NOMO-1 (cell line): ENCODE measurements around the gene PEX7.
"Not testable (repeated sequence)": the region's sequence is repeated elsewhere in the genome, so short reads cannot be mapped to it uniquely, and the experiment has no call there.

ENCODE experiments used
- DNase-seq, 2 experiments: peaks; one replicate each; lab custom pipeline; 2025; ENCODE audit not compliant: unreplicated experiment in 2 of 2; lab: John Stamatoyannopoulos, UW

Gene PEX7

DNA sequence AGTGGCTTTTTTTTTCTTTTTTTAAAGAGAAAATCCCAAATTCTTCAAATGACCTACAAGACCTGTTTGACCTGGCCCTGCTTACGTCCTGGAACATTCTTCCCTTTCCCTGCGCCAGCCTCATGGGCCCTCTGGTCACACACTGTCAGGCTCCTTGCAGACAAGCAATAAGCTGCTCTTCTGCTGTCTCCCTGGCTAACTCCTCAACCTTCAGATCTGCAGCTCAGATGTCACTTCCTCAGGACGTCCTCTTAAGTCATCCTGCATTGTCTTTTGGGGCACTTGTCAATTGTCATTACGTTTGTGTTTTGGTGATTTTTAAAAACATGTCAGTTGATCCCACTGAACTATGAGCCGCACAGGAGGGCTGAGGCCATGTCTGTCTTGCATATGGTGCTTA is 70.8 kb downstream of the PEX7 start:
- DNase-seq: no peak

DNA sequence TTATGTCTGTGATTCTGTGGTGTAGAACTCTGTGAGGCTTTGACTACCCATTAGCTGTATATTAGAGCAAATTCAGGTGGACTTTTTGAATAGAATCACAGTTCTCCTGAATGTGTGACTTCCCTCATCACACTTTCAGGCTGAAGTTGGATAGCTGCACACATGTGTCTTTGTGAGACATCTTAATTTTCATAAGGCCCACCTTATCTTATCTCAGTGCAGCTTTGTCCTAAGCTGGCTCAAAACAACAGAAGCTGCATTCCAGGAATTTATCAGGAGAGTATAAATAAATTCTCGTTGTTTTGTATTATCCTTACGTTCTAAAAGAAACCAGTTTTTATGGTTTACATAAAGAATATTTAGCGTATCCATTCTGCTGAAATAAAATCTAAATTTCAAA is 73.5 kb downstream of the PEX7 start:
- DNase-seq: no peak

DNA sequence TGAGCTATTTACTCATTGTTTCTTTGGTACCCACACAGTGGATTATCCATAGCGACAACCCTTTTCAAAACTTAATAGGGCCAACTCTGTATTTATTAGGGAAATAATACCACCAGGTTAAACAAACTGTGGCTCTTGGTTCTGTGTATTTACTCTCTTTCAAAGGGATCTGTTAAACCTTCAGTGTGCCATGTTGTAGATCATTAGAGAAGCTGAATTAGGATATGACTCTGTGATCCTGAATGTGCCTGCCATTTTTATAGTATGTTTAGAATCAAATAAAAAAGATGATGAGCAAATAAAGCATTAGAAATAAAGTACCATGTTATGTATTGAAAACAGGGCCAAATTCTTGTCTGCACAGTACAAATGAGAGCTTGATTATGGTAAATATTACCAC is 74.7 kb downstream of the PEX7 start:
- no peak for DNase-seq

DNA sequence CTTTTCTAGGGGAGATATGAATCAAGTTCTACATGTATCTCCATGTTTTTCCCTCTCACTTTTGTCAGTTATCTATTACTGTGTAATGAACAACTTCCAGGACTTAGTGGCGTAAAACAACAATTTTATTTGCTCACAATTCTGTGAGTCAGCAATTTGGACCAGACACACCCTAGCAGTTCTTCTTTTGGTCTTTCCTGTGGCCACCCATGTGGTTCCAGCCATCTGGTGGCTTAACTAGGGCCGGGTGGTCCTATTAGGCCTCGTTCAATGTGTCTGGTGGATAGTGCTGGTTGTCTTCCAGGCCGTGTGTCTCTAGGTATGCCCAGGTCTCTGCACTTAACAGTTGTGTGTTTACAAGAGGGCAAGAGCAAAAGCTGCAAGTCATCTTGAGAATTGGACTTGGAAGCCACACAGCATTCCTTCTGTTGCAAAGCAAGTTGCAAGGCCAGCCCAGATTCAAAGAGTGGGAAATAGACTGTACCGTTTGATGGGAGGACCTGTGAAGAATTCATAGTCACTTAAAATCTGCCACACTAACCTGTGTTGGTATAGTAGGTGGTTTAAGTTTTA is 78.9 kb downstream of the PEX7 start:
- DNase-seq: no peak

DNA sequence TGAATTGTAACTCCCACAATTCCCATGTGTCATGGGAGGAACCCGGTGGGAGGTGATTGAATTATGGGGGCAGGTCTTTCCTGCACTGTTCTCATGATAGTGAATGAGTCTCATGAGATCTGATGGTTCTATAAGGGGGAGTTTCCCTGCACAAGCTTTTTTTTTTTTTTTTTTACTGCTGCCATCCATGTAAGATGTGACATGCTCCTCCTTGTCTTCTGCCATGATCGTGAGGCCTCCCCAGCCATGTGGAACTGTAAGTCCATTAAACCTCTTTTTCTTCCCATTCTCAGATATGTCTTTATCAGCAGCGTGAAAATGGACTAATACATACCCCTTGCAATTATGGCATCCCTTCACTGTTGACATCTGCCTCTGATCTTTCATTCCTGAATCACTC is 82.1 kb downstream of the PEX7 start:
- DNase-seq: not testable (repeated sequence)

DNA sequence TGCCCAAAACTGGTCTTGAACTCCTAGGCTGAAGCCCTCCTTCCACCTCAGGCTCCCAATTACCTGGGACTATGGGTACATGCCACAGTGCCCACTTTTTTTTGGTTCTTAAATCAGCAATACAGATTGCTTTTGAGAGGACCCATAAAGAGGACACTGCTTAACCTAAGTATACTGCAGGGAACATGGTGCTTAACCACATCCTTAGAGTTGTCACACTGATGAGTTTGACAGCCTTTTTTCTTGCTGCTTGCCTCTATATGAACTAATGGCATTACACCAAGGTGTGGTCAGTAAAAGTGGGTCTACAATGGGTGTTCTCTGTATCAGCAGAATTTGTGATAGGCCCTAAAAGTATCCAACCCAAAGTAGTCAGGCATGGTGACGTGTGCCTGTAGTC is 92.6 kb downstream of the PEX7 start:
- DNase-seq: no peak

DNA sequence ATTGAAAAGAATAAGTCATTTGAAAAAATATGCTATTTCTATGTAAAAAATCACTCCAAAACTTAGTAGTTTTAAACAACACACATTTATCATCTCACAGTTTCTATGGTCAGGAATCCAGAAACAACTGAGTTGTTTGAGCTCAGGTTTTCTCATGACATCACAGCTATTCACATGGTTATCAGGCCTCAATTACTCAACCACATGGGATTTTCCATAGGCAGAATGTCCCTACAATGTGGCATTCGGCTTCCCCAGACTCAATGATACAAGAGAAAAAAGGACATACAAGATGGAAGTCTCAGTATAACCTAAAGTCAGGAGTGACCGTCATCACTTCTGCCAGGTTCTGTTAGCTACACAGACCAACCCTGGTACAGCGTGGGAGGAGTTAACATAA is 96.3 kb downstream of the PEX7 start:
- no peak for DNase-seq

DNA sequence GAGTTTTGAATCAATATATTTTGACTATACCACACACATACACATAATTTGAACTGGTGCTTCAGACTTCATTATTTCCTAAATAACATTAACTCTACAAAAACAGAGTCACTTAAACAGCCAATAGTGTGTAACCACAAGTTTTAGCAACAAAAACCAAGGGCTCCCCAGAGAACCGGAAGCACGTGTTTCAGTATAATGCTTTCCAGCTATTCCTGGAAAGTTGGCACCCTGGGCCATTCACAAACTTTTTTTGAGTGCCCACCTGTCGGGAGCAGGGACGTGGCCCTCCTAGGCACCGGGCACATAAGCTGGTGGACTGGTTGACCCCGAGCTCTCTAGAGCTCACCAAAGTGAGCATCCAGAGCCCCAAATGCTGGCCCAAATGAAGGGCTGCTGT is 97.8 kb downstream of the PEX7 start:
- peak in 1 of 2 experiments; percentile 24 for DNase-seq

DNA sequence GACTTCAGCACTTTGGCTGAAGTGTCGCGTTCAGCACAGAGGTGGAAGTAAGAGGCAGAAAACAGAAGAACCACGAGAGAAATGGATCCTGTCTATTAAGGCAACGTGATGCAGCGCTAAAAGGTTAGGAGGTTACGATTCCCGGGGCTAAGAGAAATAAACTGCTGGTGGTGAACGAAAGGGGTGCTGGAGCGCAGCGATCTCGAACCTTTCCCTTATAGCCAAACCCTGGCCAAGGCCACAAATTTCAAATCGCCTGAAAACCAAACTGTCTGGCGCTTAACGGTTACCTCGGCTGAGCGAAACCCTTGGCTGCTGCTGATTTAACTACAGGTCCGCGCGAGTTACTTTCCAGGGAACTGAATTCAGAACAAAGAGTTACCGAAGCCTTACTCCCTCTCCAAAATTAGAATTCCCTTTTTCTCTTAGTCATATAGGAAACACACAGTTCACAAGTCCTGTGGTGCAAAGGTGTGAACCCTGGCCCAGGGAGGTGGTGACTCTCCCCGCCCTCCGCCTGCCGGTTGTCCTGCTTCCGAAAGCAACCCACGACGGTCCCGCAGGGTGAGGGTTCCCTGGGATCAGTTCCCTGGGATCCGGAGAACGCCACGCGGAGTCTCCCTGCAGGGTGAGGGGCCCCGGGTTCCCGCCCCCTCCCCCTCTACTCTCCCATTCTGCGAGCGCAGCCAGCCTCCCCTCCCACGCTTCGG is 98.4 kb downstream of the PEX7 start:
- peak in 1 of 2 experiments; percentile 48 for DNase-seq

DNA sequence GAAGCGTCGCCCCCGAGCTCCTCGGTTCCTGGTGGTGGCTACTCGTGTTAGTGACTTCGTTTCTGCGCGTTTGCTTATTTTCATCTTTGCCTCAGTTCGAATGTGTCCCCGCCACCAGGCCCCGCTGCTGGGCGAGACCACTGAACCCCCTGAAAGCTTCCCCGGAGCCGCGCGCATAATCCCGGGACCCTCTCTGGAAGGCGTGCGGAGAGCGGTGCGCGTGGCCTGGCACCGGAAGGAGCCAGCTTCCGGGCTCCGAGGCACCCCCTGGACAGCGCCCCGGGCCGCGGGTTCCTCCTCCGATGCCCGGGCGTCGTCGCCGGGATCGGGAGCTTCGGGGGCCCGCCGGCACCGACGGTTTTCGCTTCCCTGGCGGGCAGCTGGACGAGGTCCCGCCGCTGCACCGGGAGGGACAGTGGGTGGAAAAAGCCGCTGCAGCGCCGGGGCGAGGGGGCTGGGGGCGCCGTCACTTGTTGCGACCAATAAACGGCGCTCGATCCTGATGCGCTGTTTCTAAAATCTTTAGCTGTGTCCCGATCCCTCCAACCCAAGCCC is 99.1 kb downstream of the PEX7 start:
- no peak for DNase-seq

DNA sequence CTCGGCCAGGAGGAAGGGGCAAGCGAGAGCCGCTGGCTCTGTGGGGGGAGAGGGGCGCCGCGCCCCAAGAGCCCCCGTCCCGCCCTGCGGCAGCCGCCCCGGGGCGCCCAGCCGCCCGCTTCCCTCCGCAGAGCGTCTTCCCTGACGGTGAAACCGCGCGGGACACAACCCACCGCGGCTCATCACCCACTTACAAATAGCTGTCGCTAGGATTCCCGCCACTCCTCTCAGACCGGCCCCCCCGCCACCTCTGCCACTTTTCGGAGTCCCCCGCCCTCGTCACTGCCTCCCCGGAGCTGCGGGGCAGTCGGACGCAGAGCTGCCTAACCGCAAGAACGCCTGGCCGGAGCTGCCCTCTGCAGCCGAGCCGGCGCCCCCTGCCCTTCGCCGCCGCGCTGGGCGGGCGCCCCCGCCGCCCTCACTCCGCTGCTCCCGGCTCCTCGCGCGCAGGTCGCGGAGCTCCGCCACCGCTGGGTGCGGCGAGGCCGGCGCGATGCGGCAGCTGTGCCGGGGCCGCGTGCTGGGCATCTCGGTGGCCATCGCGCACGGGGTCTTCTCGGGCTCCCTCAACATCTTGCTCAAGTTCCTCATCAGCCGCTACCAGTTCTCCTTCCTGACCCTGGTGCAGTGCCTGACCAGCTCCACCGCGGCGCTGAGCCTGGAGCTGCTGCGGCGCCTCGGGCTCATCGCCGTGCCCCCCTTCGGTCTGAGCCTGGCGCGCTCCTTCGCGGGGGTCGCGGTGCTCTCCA is 99.7 kb downstream of the PEX7 start, which contains the start of gene SLC35D3:
Gene SLC35D3, plus strand, starts transcription at position 366 of the 749 bp plus-strand sequence. Its CDS starts 128 bp downstream, at position 494.
- peak in 1 of 2 experiments; percentile 18 for DNase-seq

DNA sequence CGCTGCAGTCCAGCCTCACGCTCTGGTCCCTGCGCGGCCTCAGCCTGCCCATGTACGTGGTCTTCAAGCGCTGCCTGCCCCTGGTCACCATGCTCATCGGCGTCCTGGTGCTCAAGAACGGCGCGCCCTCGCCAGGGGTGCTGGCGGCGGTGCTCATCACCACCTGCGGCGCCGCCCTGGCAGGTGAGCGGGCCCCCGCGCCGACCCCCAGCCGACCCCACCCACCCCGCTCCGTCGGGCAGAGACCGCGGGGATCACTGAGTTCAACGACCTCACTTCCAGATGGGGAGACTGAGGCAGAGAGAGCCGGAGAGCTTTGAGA is 100.3 kb downstream of the PEX7 start:
- DNase-seq: no peak

DNA sequence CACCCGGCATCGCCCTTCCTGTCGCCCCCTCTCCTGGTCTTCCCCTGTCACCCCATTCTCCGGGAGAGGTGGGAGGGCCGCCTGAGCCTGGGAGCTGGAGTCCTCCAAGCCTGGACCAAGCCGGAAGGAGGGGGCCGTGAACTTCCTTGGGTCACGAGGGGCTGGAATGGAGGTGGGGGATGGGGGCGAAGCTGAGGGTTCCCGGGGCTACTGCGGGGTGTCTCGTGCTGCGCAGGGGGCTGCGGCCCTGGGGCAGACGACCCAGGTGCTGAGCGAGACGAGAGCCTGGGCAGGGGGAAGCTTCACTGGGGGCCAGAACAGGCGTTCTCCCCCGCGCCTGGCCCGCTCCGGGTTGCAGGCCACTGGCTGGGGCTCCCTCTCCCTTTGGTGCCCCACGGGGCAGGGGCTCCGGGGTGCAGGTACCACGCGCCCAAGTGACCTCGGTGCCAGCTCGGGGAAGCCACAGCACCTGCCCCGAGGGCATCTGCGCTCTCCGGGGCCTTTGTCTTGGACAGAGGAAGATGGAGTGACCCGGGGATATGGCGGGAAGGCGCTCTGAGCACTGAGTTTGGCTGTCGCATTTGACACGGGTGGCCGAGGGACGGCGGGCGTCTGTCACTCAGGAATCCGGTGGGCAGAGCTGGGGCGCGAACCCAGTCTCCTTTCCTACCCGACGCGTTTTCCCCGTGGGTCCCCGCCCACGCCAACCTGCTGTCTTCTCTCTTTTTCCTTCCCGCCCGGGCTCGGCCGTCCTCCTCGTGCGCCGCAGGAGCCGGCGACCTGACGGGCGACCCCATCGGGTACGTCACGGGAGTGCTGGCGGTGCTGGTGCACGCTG is 100.9 kb downstream of the PEX7 start:
- no peak for DNase-seq

DNA sequence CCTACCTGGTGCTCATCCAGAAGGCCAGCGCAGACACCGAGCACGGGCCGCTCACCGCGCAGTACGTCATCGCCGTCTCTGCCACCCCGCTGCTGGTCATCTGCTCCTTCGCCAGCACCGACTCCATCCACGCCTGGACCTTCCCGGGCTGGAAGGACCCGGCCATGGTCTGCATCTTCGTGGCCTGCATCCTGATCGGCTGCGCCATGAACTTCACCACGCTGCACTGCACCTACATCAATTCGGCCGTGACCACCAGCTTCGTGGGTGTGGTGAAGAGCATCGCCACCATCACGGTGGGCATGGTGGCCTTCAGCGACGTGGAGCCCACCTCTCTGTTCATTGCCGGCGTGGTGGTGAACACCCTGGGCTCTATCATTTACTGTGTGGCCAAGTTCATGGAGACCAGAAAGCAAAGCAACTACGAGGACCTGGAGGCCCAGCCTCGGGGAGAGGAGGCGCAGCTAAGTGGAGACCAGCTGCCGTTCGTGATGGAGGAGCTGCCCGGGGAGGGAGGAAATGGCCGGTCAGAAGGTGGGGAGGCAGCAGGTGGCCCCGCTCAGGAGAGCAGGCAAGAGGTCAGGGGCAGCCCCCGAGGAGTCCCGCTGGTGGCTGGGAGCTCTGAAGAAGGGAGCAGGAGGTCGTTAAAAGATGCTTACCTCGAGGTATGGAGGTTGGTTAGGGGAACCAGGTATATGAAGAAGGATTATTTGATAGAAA is 101.7 kb downstream of the PEX7 start:
- no peak for DNase-seq

DNA sequence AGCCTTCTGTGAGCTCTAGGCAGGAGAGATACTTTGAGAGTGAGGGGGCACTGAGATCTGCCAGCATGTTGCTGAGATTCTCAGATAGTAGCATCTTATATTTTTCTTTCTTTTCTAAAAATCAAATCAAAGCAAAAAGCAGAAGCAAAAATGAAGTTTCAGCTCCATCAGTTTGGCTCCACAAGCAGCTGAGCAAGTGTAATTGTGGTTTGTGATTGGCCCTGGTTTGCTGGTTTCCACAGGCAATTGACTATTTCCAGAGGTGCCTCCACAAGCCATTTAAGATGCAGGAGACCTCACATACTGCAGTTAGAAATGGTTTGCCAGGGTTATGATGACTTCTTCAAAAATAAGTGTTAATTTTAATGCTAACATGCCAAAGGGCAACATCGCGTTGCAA is 104.0 kb downstream of the PEX7 start:
- DNase-seq: no peak

DNA sequence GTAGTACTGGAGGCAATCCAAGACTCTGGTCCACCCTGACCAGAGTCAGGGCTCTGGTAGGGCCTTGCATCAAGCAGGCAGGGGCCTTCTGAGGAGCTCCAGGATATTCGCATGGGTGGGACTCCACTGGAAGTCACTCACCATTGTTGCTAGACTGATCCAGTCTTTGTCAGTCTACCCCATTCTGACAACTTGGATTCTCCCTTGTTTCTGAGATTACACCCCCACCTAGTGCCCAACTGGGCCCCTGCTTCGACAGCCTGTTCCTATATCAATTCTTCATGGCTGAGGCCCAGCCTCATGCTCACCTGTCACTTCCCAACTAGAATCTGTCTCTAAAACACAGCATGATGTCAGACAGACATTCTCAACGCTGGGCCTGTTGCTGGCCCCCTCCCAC is 104.9 kb downstream of the PEX7 start:
- DNase-seq: no peak

DNA sequence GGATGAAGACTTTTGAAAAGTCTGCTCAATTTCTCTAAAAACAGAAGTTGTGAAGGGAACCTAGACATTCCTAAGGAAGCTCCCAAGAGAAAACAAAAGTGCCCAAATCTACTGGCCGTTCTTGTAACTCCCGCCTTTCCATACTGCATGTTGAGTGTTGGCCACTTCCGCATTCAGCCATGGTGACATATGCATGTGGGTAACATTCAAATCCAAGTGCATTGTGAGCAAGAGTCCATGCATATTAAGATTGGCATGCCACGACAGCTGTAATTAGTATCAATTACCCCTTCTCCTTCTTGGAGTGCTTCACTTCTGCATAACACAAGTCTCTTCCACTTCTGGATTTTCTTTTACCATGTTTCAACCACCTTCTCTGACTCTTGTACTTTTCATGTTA is 108.1 kb downstream of the PEX7 start:
- no peak for DNase-seq

DNA sequence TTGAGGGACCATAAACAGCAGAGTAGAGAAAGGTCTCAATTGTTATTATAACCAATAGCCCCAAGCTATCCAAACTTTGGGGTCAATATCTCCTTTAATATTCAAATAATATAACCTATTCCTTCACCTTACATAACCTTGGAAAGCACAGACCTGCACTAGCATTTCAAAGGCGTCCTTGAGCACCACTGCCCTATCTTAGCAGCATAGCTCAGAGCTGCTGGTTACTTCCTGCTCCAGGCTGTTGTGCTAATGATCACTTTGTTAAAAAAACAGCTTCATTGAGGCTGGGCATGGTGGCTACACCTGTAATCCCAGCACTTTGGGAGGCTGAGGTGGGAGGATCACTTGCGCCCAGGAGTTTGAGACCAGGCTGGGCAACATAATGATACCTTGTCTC is 110.2 kb downstream of the PEX7 start:
- no peak for DNase-seq

DNA sequence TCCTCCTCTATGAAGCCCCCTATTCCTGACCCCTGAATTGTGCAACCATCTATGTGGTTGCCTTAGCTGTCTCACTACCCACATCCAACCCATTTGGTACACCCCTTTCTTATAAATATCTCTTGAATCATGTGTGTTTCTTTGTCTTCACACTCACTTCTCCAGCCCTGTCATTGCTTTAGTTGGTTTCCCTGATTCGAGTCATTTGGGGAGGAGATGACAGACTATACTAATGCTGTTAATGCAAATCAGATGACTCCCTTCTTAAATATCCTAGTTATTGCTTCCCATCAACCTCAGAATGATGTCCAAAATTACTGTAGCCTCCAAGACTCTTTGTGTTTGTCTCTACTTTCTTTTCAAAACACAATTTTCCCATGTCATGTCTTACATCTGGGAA is 122.7 kb downstream of the PEX7 start:
- DNase-seq: no peak

DNA sequence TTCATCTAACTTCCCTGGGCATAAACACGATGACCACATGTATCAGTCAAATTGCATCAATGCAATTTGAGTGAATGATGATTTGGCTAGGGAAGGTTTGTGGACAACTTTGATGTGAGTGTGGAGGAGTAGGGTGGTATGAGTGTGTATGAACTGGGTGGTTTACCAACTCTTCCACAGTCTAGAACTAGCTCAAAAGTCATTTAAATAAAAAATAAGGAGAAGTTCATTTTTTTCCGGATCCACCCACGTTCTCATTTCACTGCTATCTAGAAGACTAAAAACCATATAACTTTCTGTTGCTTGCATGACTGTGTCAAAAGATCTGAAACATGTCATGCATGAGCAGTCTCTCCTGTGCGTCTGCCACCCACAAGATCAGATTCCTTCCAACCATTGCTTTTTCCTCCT is 123.3 kb downstream of the PEX7 start:
- DNase-seq: no peak
